Epithelial cell of proximal tubule (primary cell): ENCODE results near the gene HASPIN. TPM values are rescaled to one million over a fixed set of nuclear protein-coding genes. Genes with fewer than 3 reads are reported as not detected.

ENCODE experiments used
- DNase-seq: peaks from one replicate; pipeline ENCODE4 v3.0.0-alpha.2; 2011; ENCODE audit warnings: low read depth
- H3K4me3 ChIP-seq: 2 replicates; pipeline ENCODE4 v1.5.1; 2011; ENCODE audit warnings: low read depth, mild to moderate bottlenecking, low read length
- CTCF ChIP-seq: conservative IDR thresholded peaks from 2 replicates; pipeline ENCODE4 v1.5.1; 2012; ENCODE audit warnings: low read depth, mild to moderate bottlenecking, low read length
- total RNA-seq: library from RNA; depleted of rRNA; stranded (reverse); fragments of >200 nt; gene quantifications from 2 replicates; pipeline ENCODE4 v1.2.3, GENCODE V29; 2015

Gene HASPIN
- total RNA-seq, 1 donor from 2014 or later, result 12.3 TPM

GRCh38 chr17:3708366-3708765, 15.3 kb upstream of the HASPIN start:
- H3K4me3 ChIP-seq, result no peak overlapping the region
- no peak for DNase-seq
- TF ChIP-seq CTCF, result no peak

GRCh38 chr17:3710951-3711383, 12.7 kb upstream of the HASPIN start:
- no peak for TF ChIP-seq CTCF
- H3K4me3 ChIP-seq, result no peak overlapping the region
- DNase-seq, result no peak

GRCh38 chr17:3712811-3713463, 10.8 kb upstream of the HASPIN start:
- TF ChIP-seq CTCF, result no peak
- H3K4me3 ChIP-seq, result no peak overlapping the region
- DNase-seq, result no peak

GRCh38 chr17:3715296-3715695, 8.4 kb upstream of the HASPIN start:
- TF ChIP-seq CTCF, result no peak
- H3K4me3 ChIP-seq, result no peak overlapping the region

GRCh38 chr17:3718201-3718600, 5.5 kb upstream of the HASPIN start:
- no peak for DNase-seq
- TF ChIP-seq CTCF, result no peak
- H3K4me3 ChIP-seq, result no peak overlapping the region

More at GRCh38 chr17:3715296-3715695, 8.4 kb upstream of the HASPIN start:
- DNase-seq, result no peak

GRCh38 chr17:3719265-3719664, 4.4 kb upstream of the HASPIN start:
- no peak for DNase-seq
- no peak for TF ChIP-seq CTCF
- H3K4me3 ChIP-seq, result no peak overlapping the region

- DNase-seq, result no peak
- TF ChIP-seq CTCF, result no peak
Observed at GRCh38 chr17:3722716-3723115, 987 bp upstream of the HASPIN start.

More at GRCh38 chr17:3722716-3723115, 987 bp upstream of the HASPIN start:
- peak overlapping the region; percentile 81 for H3K4me3 ChIP-seq
